HG03460 (cell line): ENCODE measurements around the gene KIR3DL3.
"Not testable (repeated sequence)": the region's sequence is repeated elsewhere in the genome, so short reads cannot be mapped to it uniquely, and the experiment has no call there.

ENCODE experiments used
- ATAC-seq: cut with Tn5 transposase; IDR thresholded peaks from one replicate; pipeline ENCODE4 v1.9.1; 2021; ENCODE audit not compliant: unreplicated experiment

KIR3DL3 gene

DNA sequence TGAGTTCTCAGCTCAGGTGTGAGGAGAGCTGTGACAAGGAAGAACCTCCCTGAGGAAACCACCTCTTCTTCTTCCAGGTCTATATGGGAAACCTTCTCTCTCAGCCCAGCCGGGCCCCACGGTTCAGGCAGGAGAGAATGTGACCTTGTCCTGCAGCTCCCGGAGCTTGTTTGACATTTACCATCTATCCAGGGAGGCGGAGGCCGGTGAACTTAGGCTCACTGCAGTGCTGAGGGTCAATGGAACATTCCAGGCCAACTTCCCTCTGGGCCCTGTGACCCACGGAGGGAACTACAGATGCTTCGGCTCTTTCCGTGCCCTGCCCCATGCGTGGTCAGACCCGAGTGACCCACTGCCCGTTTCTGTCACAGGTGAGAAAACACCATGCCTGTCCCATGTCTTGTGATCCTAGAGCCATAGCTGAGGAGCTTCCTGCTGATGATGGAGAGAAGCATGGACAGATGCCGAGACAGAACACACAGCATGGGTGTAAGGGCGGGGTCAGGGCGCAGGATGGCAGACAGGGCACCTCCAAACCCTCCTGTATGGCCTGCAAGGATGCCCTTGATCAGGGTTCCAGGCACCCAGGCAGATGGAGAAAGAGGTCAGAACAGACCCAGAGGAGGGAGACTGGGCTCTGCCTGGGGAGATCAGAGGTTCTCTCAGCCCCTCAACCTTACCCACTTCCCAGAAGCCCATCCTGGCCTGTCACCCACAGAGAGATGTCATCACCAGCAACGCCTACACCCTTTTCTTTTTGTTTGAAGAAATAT is 5.4 kb downstream of the KIR3DL3 start:
- ATAC-seq: no peak

- no peak for ATAC-seq
Observed at GRCh38 chr19:54731191-54731590, 6.9 kb downstream of the KIR3DL3 start.

- ATAC-seq: not testable (repeated sequence)
Observed at GRCh38 chr19:54738306-54738705, 14.1 kb downstream of the KIR3DL3 start, which contains the start of gene KIR2DL3. TSS of gene KIR2DL3 (plus strand) at chr19:54738513. CDS start at chr19:54738546, 33 bp downstream.

- ATAC-seq: no peak
Observed at GRCh38 chr19:54738715-54739114, 14.5 kb downstream of the KIR3DL3 start.

- no peak for ATAC-seq
Observed at GRCh38 chr19:54739587-54740497, 15.6 kb downstream of the KIR3DL3 start.

DNA sequence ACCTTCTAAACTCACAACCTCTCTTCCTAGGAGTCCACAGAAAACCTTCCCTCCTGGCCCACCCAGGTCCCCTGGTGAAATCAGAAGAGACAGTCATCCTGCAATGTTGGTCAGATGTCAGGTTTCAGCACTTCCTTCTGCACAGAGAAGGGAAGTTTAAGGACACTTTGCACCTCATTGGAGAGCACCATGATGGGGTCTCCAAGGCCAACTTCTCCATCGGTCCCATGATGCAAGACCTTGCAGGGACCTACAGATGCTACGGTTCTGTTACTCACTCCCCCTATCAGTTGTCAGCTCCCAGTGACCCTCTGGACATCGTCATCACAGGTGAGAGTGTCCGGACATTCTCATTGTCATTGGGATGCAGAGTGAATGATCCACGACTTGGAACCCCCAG is 17.7 kb downstream of the KIR3DL3 start:
- not testable (repeated sequence) for ATAC-seq

GRCh38 chr19:54744080-54744479 is 19.8 kb downstream of the KIR3DL3 start:
- ATAC-seq: not testable (repeated sequence)

- ATAC-seq: not testable (repeated sequence)
Observed at GRCh38 chr19:54747614-54748322, 23.5 kb downstream of the KIR3DL3 start.

DNA sequence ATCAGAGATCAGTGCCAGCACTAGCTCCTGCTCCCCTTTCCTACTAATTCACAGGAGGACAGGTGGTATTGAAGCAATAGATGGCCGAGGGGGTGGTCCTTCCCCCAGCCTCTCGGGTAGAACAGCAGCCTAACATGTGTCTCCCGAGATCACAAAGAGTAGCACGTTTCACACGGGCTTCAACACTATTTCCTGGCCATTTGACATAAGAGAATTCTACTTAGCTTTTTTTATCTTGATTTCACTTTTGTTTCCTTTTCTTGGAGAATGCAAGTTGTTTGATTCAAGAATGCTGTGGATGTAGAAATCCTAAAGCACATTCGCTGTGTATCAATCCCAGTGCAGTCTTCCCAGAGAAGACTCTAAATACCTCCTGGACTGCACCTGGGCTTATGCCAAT is 26.0 kb downstream of the KIR3DL3 start:
- not testable (repeated sequence) for ATAC-seq

DNA sequence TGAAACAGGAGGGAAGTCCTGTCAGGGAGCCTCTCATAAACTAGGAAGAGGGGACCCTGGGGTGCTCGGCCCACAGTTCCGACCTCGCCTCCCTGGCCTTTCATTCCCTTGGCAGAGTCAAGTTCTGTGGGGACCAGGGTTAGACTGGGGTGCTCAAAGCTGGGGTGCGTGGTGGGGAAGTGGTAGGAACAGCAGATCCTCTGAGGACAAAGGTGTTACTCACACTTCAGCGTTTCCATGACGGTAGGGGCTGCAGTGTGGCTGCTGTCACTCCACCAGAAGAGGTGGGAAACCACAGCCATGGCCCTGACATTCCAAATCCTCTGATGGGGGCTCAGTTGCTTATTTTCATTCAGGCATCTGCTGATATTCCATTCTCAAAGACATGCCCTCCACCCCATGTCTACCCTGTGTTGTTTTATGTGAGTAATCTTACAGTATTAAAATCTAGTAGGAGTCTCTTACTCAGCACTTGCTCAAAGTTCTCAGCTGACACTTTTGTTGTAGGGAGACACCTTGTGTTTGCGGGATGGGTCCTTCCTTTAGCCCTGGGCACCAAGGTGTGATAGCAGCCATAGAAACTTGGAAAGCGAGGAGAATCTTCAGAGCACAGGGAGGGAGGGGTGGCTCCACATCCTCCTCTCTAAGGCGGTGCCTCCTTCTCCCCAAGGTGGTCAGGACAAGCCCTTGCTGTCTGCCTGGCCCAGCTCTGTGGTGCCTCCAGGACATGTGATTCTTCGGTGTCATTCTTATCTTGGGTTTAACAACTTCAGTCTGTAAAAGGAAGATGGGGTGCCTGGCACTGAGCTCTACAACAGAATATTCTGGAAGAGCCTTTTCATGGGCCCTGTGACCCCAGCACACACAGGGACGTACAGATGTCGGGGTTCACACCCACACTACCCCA is 32.2 kb downstream of the KIR3DL3 start:
- not testable (repeated sequence) for ATAC-seq

DNA sequence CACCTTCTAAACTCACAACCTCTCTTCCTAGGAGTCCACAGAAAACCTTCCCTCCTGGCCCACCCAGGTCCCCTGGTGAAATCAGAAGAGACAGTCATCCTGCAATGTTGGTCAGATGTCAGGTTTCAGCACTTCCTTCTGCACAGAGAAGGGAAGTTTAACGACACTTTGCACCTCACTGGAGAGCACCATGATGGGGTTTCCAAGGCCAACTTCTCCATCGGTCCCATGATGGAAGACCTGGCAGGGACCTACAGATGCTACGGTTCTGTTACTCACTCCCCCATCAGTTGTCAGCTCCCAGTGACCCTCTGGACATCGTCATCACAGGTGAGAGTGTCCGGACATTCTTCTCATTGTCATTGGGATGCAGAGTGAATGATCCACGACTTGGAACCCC is 34.3 kb downstream of the KIR3DL3 start:
- ATAC-seq: not testable (repeated sequence)

DNA sequence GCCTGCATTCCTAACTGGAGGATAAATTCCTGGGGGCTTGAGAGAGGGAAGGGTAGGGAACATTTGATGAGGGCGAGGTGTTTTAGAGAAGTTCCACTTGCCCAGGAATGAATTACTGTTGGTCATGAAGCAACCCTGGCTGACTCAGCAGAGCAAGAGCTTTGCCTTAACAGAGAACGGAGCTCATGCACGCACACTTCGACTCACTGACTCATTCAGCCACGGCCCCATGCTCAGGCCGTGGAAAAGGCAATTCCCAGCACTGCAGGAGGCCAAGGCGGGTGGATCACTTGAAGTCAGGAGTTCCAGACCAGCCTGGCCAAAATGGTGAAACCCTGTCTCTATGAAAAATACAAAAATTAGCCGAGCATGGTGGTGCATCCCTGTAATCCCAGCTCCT is 40.0 kb downstream of the KIR3DL3 start:
- not testable (repeated sequence) for ATAC-seq

DNA sequence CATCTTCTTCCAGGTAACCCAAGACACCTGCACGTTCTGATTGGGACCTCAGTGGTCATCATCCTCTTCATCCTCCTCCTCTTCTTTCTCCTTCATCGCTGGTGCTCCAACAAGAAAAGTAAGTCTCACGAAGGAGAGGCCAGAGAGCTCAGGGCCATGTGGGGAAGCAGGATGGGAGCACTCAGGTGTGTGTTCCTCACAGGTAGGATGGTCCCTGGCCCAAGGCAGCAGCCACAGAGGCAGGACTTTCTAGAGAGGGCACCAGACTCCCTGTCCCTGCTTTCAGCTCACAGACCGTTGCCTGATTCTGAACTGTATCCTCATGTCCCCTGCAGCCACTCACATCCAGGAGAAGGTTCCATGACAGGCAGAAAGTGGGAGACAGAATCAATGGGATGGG is 42.2 kb downstream of the KIR3DL3 start:
- not testable (repeated sequence) for ATAC-seq

- ATAC-seq: not testable (repeated sequence)
Observed at GRCh38 chr19:54769646-54770045, 45.4 kb downstream of the KIR3DL3 start, which contains the start of gene KIR2DL1. TSS of gene KIR2DL1 (plus strand) at chr19:54769793. CDS start at chr19:54769851, 58 bp downstream.

DNA sequence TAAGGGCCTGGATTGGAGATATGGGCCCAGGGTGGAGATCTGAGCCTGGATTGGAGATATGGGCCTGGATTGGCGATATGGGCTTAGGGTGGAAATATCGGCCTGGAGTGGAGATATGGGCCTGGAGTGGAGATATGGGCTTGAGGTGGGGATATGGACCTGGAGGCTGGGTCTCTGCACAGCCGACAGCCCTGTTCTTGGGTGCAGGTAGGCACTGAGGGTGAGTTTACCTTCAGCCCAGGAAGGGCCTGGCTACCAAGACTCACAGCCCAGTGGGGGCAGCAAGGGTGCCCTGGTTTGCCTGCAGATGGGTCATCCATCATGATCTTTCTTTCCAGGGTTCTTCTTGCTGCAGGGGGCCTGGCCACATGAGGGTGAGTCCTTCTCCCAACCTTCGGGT is 46.3 kb downstream of the KIR3DL3 start:
- not testable (repeated sequence) for ATAC-seq

- ATAC-seq: not testable (repeated sequence)
Observed at GRCh38 chr19:54771018-54771960, 47.0 kb downstream of the KIR3DL3 start.

- ATAC-seq: not testable (repeated sequence)
Observed at GRCh38 chr19:54772666-54773065, 48.4 kb downstream of the KIR3DL3 start.

DNA sequence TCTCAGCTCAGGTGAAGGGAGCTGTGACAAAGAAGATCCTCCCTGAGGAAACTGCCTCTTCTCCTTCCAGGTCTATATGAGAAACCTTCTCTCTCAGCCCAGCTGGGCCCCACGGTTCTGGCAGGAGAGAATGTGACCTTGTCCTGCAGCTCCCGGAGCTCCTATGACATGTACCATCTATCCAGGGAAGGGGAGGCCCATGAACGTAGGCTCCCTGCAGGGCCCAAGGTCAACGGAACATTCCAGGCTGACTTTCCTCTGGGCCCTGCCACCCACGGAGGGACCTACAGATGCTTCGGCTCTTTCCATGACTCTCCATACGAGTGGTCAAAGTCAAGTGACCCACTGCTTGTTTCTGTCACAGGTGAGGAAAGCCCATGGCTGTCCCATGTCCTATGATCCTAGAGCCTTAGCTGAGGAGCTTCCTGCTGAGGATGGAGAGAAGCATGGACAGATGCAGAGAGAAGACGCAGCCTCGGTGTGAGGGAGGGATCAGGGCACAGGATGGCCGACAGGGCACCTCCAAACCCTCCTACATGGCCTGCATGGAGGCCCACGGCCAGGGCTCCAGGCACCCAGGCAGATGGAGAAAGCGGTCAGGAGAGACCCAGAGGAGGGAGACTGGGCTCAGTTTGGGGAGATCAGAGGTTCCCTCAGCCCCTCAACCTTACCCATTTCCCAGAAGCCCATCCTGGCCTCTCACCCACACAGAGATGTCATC is 51.0 kb downstream of the KIR3DL3 start:
- ATAC-seq: not testable (repeated sequence)
